Fibroblast of villous mesenchyme (primary cell): ENCODE data around the gene SH2D4B. TPM values are rescaled to one million over a fixed set of nuclear protein-coding genes. Genes with fewer than 3 reads are reported as not detected.
"Not testable (repeated sequence)": the region's sequence is repeated elsewhere in the genome, so short reads cannot be mapped to it uniquely, and the experiment has no call there.

Source experiments
- DNase-seq: peaks from one replicate; pipeline ENCODE4 v3.0.0-alpha.2; 2010; ENCODE audit warnings: low read depth
- H3K4me3 ChIP-seq: 2 replicates; pipeline ENCODE4 v1.5.1; 2011; ENCODE audit warnings: low read depth, mild to moderate bottlenecking, low read length
- CTCF ChIP-seq: IDR thresholded peaks from 2 replicates; pipeline ENCODE4 v1.5.1; 2012; ENCODE audit warnings: low read depth, mild to moderate bottlenecking, low read length; ENCODE audit not compliant: insufficient read depth
- total RNA-seq: library from RNA; depleted of rRNA; stranded (reverse); fragments of >200 nt; gene quantifications from 2 replicates; pipeline ENCODE4 v1.2.3, GENCODE V29; 2012

SH2D4B gene
- total RNA-seq, 1 donor, result not detected

GRCh38 chr10:80542652-80543318 lies 5.1 kb downstream of the SH2D4B start:
- TF ChIP-seq CTCF, result no peak
- H3K4me3 ChIP-seq, result no peak overlapping the region
- no peak for DNase-seq

- not testable (repeated sequence) for H3K4me3 ChIP-seq
These were observed 5.6 kb downstream of the SH2D4B start for GRCh38 chr10:80543319-80543672.

GRCh38 chr10:80544316-80544953 lies 6.7 kb downstream of the SH2D4B start:
- TF ChIP-seq CTCF, result no peak
- DNase-seq, result no peak

More at GRCh38 chr10:80543319-80543672, 5.6 kb downstream of the SH2D4B start:
- DNase-seq, result not testable (repeated sequence)

GRCh38 chr10:80545258-80545881 lies 7.7 kb downstream of the SH2D4B start:
- TF ChIP-seq CTCF, result no peak
- no peak for DNase-seq
- no peak overlapping the region for H3K4me3 ChIP-seq

More at GRCh38 chr10:80544316-80544953, 6.7 kb downstream of the SH2D4B start:
- no peak overlapping the region for H3K4me3 ChIP-seq

- TF ChIP-seq CTCF, result no peak
- H3K4me3 ChIP-seq, result no peak overlapping the region
These were observed 14.5 kb downstream of the SH2D4B start for GRCh38 chr10:80552151-80552646.

GRCh38 chr10:80553436-80553835 lies 15.7 kb downstream of the SH2D4B start:
- TF ChIP-seq CTCF, result no peak

More at GRCh38 chr10:80552151-80552646, 14.5 kb downstream of the SH2D4B start:
- DNase-seq, result no peak

GRCh38 chr10:80554050-80554449 lies 16.3 kb downstream of the SH2D4B start:
- no peak for TF ChIP-seq CTCF
- no peak overlapping the region for H3K4me3 ChIP-seq
- no peak for DNase-seq

More at GRCh38 chr10:80553436-80553835, 15.7 kb downstream of the SH2D4B start:
- no peak overlapping the region for H3K4me3 ChIP-seq
- no peak for DNase-seq
